CD4-positive, alpha-beta memory T cell (primary cell): Measurements from ENCODE around the gene SORL1. TPM values are rescaled to one million over a fixed set of nuclear protein-coding genes. Genes with fewer than 3 reads are reported as not detected.

Source experiments
- CTCF ChIA-PET: fragments of 350-600 bp; sonication (Branson Sonifier 250); formaldehyde crosslinking; loops from one replicate; lab custom pipeline; 2021; ENCODE audit warnings: inconsistent platforms; ENCODE audit not compliant: partially characterized antibody; lab: Charles Lee
- POLR2A ChIA-PET: fragments of 350-600 bp; sonication (Branson Sonifier 250); formaldehyde crosslinking; loops from one replicate; lab custom pipeline; 2021; ENCODE audit not compliant: partially characterized antibody; lab: Charles Lee
- DNase-seq, 5 donors: peaks; one replicate each; pipeline versions ENCODE4 v3.0.0 to v3.0.0-alpha.2; 2020 to 2022; ENCODE audit warnings: mixed read lengths in 1 of 5
- H3K27ac ChIP-seq: one replicate; pipeline ENCODE4 v1.7.0; 2013; ENCODE audit warnings: low read depth, low read length
- H3K27me3 ChIP-seq: 2 replicates; pipeline ENCODE4 v1.7.0; 2013; ENCODE audit warnings: mild to moderate bottlenecking, low read length, moderate library complexity; ENCODE audit not compliant: insufficient read depth
- H3K36me3 ChIP-seq: 2 replicates; pipeline ENCODE4 v1.7.0; 2013; ENCODE audit warnings: mild to moderate bottlenecking, low read length, moderate library complexity; ENCODE audit not compliant: insufficient read depth
- H3K4me1 ChIP-seq: 2 replicates; pipeline ENCODE4 v1.7.0; 2013; ENCODE audit warnings: mild to moderate bottlenecking, low read length, moderate library complexity; ENCODE audit not compliant: insufficient read depth
- H3K4me3 ChIP-seq, 2 donors: one replicate each; pipeline ENCODE4 v1.7.0; 2013; ENCODE audit warnings: low read length in 2 of 2, mild to moderate bottlenecking in 1 of 2
- H3K9me3 ChIP-seq, 2 donors: one replicate each; pipeline ENCODE4 v1.7.0; 2013; ENCODE audit warnings: low read length in 2 of 2, control low read depth in 1 of 2; ENCODE audit not compliant: control insufficient read depth in 1 of 2
- H3K27ac Mint-ChIP-seq, 7 donors: one replicate each; pipeline ENCODE4 v1.8.0; 2020 to 2021; ENCODE audit warnings: mixed read lengths in 7 of 7, mild to moderate bottlenecking in 6 of 7, inconsistent platforms in 3 of 7, moderate library complexity in 3 of 7
- H3K27me3 Mint-ChIP-seq, 2 donors: one replicate each; pipeline ENCODE4 v1.8.0; 2020 to 2021; ENCODE audit warnings: mixed read lengths in 2 of 2
- H3K36me3 Mint-ChIP-seq, 2 donors: one replicate each; pipeline ENCODE4 v1.8.0; 2020 to 2021; ENCODE audit warnings: mixed read lengths in 2 of 2, inconsistent platforms in 1 of 2, mild to moderate bottlenecking in 1 of 2
- H3K4me1 Mint-ChIP-seq, 4 donors: one replicate each; pipeline ENCODE4 v1.8.0; 2020 to 2021; ENCODE audit warnings: mixed read lengths in 4 of 4, mild to moderate bottlenecking in 1 of 4
- H3K4me3 Mint-ChIP-seq, 8 donors: one replicate each; pipeline ENCODE4 v1.8.0; 2020 to 2021; ENCODE audit warnings: mixed read lengths in 8 of 8, mild to moderate bottlenecking in 7 of 8, moderate library complexity in 6 of 8, inconsistent platforms in 3 of 8
- H3K9me3 Mint-ChIP-seq, 8 donors: one replicate each; pipeline ENCODE4 v1.8.0; 2020 to 2021; ENCODE audit warnings: mixed read lengths in 8 of 8, mild to moderate bottlenecking in 5 of 8, inconsistent platforms in 3 of 8, moderate library complexity in 1 of 8
- intact Hi-C: fragments of 100-400 bp; cut with micrococcal nuclease; formaldehyde crosslinking; loops from one replicate; pipeline ENCODE4 v1.15.1; 2023
- polyA plus RNA-seq, 2 donors: library from polyadenylated mRNA; unstranded; fragments of 300-500 nt; fragmentation: Illumina TruSeq; gene quantifications; one replicate each; pipeline ENCODE4 v1.2.3, GENCODE V29; 2021
- total RNA-seq, 2 experiments: library from RNA; stranded (reverse); gene quantifications; one replicate each; pipeline ENCODE4 v1.2.3, GENCODE V29; 2021

The SORL1 gene
- total and polyA plus RNA-seq, 4 experiments from 2014 or later = 159 to 660 (median 446) TPM

DNA sequence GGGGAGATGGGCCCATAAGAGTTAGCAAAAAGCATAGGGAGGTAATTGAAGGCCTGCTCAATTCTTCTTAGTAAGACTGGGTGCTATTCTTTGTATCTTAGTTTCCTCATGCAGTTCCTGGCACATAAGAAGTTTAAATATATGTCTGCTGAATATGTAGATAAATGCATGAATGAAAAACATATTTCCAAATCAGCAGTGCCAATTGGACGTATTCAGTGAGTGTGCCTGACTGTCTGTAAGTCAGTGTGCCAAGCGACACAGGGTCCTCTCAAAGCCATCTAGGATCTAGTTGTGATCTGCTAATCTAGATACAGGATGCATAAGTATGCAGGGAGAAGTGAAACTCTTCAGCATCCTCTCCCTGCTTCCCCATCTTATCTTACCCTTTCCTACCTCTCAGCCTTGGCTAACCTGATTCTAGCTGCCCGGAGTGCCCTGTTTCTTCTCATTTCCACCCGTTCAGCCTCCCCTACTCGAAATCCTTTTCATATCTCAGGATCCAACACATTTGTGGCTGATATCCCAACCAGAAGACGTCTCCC, 91.8 kb downstream of the SORL1 start:
- peak overlapping the region; percentile 17 to 92 (median 45) for H3K27ac Mint-ChIP-seq
- ChIA-PET POLR2A (no interaction called here), CTCF (no interaction called here)
- intact Hi-C loops = no loop called here
- Histone ChIP-seq H3K36me3 (peaks cover 68% of the 10 kb centered on the region), H3K4me3 (no peak overlapping the region), H3K27me3 (no peaks in the 10 kb centered on the region), H3K4me1 (peaks cover 43% of the 10 kb centered on the region), H3K27ac (no peak overlapping the region), H3K9me3 (no peaks in the 10 kb centered on the region)
- no peaks in the 10 kb centered on the region for H3K27me3 Mint-ChIP-seq
- H3K9me3 Mint-ChIP-seq = peaks cover 0 to 2% (median 0%) of the 10 kb centered on the region in 8 donors
- no peak for DNase-seq
- H3K4me3 Mint-ChIP-seq = no peak overlapping the region
- H3K36me3 Mint-ChIP-seq = peaks cover 52 to 88% of the 10 kb centered on the region in 2 donors
- peaks cover 38 to 64% (median 45%) of the 10 kb centered on the region in 4 donors for H3K4me1 Mint-ChIP-seq

- peaks cover 66% of the 10 kb centered on the region for H3K36me3 ChIP-seq
- H3K4me3 Mint-ChIP-seq = peak overlapping the region in 4 of 8 donors; percentile 41 to 48 (median 44)
- intact Hi-C loops = no loop called here
- POLR2A ChIA-PET = interaction anchor here (1.2 to 1.4 kb wide), 2 partner anchors 95 to 252 kb away, joined by 3 to 4 read pairs; partner anchors contain the start of gene SC5D
- CTCF ChIA-PET = interaction anchor here (1.2 kb wide), 1 partner anchor 225 kb away, joined by 3 read pairs; no protein-coding TSS in a partner anchor
- peaks cover 0 to 2% (median 0%) of the 10 kb centered on the region in 8 donors for H3K9me3 Mint-ChIP-seq
- peaks cover 34 to 60% (median 40%) of the 10 kb centered on the region in 4 donors for H3K4me1 Mint-ChIP-seq
- peak overlapping the region; percentile 45 to 92 (median 85) for H3K27ac Mint-ChIP-seq
- DNase-seq = peak in 1 of 5 donors; percentile 29
- peaks cover 38% of the 10 kb centered on the region for H3K4me1 ChIP-seq
- H3K27me3 ChIP-seq = no peaks in the 10 kb centered on the region
- no peaks in the 10 kb centered on the region for H3K27me3 Mint-ChIP-seq
- peaks cover 52 to 86% of the 10 kb centered on the region in 2 donors for H3K36me3 Mint-ChIP-seq
- H3K27ac ChIP-seq = no peak overlapping the region
- no peak overlapping the region for H3K4me3 ChIP-seq
- H3K9me3 ChIP-seq = no peaks in the 10 kb centered on the region
Measured at GRCh38 chr11:121544956-121545355, 92.8 kb downstream of the SORL1 start.

DNA sequence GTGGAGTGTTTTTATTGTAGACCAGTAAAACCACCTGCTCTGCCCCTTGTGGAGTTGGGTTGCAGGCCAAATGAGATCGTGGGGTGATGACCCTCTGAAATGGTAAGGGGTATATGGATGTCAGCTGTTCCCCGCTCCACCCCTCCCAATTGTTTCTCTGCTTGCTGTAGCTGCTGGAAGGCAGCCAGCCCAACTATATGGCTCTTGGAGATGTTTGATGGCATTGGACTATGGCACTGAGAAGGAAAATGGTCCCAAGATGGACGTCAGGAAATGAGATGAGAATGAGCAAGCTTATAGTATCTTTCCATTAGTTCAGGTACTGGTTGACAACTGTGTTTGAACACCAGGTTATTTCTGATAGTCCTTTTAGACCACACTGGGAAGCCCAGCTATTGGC, 95.5 kb downstream of the SORL1 start:
- Mint-ChIP-seq H3K4me3 (peak overlapping the region in 1 of 8 donors; percentile 0), H3K36me3 (peaks cover 59 to 83% of the 10 kb centered on the region in 2 donors), H3K9me3 (peaks cover 0 to 2% (median 0%) of the 10 kb centered on the region in 8 donors), H3K27ac (peak overlapping the region in 4 of 7 donors; percentile 3 to 75 (median 52)), H3K27me3 (no peaks in the 10 kb centered on the region), H3K4me1 (peaks cover 28 to 56% (median 33%) of the 10 kb centered on the region in 4 donors)
- POLR2A ChIA-PET = interaction anchor here (1.2 kb wide), 1 partner anchor 97 kb away, joined by 3 read pairs; no protein-coding TSS in a partner anchor
- intact Hi-C loops = no loop called here
- Histone ChIP-seq H3K9me3 (no peaks in the 10 kb centered on the region), H3K27me3 (no peaks in the 10 kb centered on the region), H3K4me3 (no peak overlapping the region), H3K36me3 (peaks cover 75% of the 10 kb centered on the region), H3K4me1 (peaks cover 34% of the 10 kb centered on the region), H3K27ac (no peak overlapping the region)
- no peak for DNase-seq
- CTCF ChIA-PET = interaction anchor here (1.1 to 1.3 kb wide), 2 partner anchors 44 to 232 kb away, joined by 3 to 4 read pairs; no protein-coding TSS in a partner anchor

- Mint-ChIP-seq H3K9me3 (no peaks in the 10 kb centered on the region), H3K4me1 (peaks cover 8 to 33% (median 17%) of the 10 kb centered on the region in 4 donors), H3K36me3 (peaks cover 63 to 85% of the 10 kb centered on the region in 2 donors), H3K4me3 (no peak overlapping the region), H3K27ac (peak overlapping the region in 1 of 7 donors; percentile 86), H3K27me3 (no peaks in the 10 kb centered on the region)
- H3K36me3 ChIP-seq = peaks cover 81% of the 10 kb centered on the region
- DNase-seq = no peak
- peaks cover 12% of the 10 kb centered on the region for H3K4me1 ChIP-seq
- ChIA-PET POLR2A (no interaction called here), CTCF (no interaction called here)
- H3K27ac ChIP-seq = no peak overlapping the region
- intact Hi-C loops = no loop called here
- no peaks in the 10 kb centered on the region for H3K9me3 ChIP-seq
- H3K27me3 ChIP-seq = no peaks in the 10 kb centered on the region
- H3K4me3 ChIP-seq = no peak overlapping the region
Measured at GRCh38 chr11:121550247-121551030, 98.3 kb downstream of the SORL1 start.

DNA sequence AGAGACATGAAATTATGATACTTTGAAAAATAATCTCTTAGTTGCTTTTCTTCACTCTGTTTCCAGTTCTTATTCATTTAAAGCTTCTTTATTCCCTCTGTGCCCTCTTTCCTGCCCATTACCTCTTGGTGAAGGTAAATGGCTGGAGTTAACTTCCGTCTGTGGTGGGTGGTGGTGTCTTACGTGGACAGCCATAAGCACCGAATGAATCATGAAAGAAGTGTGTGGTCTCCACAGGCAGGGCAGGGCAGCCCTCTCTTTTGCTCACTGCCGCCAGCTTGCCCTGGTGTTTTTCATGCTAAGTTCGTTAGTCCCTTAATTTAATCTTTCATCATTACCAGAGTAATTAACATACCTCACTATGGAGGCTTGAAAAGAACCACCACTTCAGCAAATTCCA, 99.3 kb downstream of the SORL1 start:
- Mint-ChIP-seq H3K4me1 (peaks cover 6 to 32% (median 15%) of the 10 kb centered on the region in 4 donors), H3K9me3 (no peaks in the 10 kb centered on the region), H3K27me3 (no peaks in the 10 kb centered on the region), H3K27ac (peak overlapping the region in 1 of 7 donors; percentile 70), H3K4me3 (no peak overlapping the region), H3K36me3 (peaks cover 65 to 85% of the 10 kb centered on the region in 2 donors)
- DNase-seq = no peak
- Histone ChIP-seq H3K9me3 (no peaks in the 10 kb centered on the region), H3K4me3 (no peak overlapping the region), H3K36me3 (peaks cover 80% of the 10 kb centered on the region), H3K27me3 (no peaks in the 10 kb centered on the region), H3K27ac (no peak overlapping the region), H3K4me1 (peaks cover 2% of the 10 kb centered on the region)
- intact Hi-C loops = no loop called here
- POLR2A ChIA-PET = interaction anchor here (1.0 kb wide), 1 partner anchor 15 kb away, joined by 3 read pairs; no protein-coding TSS in a partner anchor
- CTCF ChIA-PET = no interaction called here

DNA sequence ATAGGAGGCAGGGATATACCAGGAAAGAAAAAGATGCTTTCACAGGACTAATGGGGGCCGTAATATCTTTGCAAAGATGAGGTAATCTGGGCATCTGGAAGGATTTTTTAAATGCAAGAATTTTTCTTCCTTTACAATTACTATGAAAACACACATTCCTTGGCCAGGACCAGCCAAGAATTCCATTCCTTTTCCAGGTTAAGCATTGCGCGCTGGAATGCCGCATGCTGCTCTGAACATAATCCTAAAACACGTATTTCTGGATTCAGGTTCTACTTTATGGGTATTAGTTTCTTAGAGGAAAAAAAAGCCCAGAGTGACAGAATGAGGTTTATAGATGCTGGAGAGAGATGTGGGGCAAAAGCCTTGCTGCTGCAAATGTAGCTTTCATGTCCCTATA, 100.0 kb downstream of the SORL1 start:
- peaks cover 80% of the 10 kb centered on the region for H3K36me3 ChIP-seq
- POLR2A ChIA-PET = interaction anchor here (0.8 to 1.0 kb wide), 2 partner anchors 14 to 58 kb away, joined by 3 read pairs; no protein-coding TSS in a partner anchor
- Mint-ChIP-seq H3K4me3 (no peak overlapping the region), H3K4me1 (peaks cover 7 to 31% (median 19%) of the 10 kb centered on the region in 4 donors), H3K27ac (peak overlapping the region in 3 of 7 donors; percentile 31 to 53 (median 47)), H3K36me3 (peaks cover 72 to 85% of the 10 kb centered on the region in 2 donors), H3K9me3 (no peaks in the 10 kb centered on the region), H3K27me3 (no peaks in the 10 kb centered on the region)
- intact Hi-C loops = no loop called here
- H3K4me1 ChIP-seq = no peaks in the 10 kb centered on the region
- no peaks in the 10 kb centered on the region for H3K27me3 ChIP-seq
- no peak overlapping the region for H3K27ac ChIP-seq
- H3K4me3 ChIP-seq = no peak overlapping the region
- CTCF ChIA-PET = no interaction called here
- DNase-seq = no peak
- H3K9me3 ChIP-seq = no peaks in the 10 kb centered on the region

- no peaks in the 10 kb centered on the region for H3K27me3 ChIP-seq
- Mint-ChIP-seq H3K27me3 (no peaks in the 10 kb centered on the region), H3K27ac (peak overlapping the region in 3 of 7 donors; percentile 31 to 75 (median 53)), H3K9me3 (no peaks in the 10 kb centered on the region), H3K36me3 (peaks cover 73 to 86% of the 10 kb centered on the region in 2 donors), H3K4me1 (peaks cover 8 to 26% (median 19%) of the 10 kb centered on the region in 4 donors), H3K4me3 (no peak overlapping the region)
- DNase-seq = no peak
- ChIA-PET POLR2A (interaction anchor here (0.8 kb wide), 1 partner anchor 58 kb away, joined by 3 read pairs; no protein-coding TSS in a partner anchor), CTCF (no interaction called here)
- H3K9me3 ChIP-seq = no peaks in the 10 kb centered on the region
- H3K4me3 ChIP-seq = no peak overlapping the region
- intact Hi-C loops = no loop called here
- peaks cover 81% of the 10 kb centered on the region for H3K36me3 ChIP-seq
- no peak overlapping the region for H3K27ac ChIP-seq
- H3K4me1 ChIP-seq = no peaks in the 10 kb centered on the region
Measured at GRCh38 chr11:121552644-121553043, 100.5 kb downstream of the SORL1 start.
